Measurements from ENCODE around the gene LTBP1.

DNA sequence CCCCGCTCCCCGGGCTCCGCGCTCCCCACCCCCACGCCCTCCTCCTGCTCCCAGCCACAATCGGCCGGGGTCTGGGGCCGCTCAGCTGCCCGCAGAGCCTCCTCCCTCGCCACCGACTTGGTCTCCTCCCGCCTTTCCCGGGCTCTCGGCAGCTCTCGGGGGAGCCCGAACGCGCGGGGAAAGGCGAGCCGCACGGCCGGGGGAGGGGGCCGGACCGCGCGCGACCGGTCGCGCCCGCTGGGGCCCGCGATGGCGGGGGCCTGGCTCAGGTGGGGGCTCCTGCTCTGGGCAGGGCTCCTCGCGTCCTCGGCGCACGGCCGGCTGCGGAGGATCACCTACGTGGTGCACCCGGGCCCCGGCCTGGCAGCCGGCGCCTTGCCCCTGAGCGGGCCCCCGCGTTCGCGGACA lies 327 bp downstream of the LTBP1 start:
- TF ChIP-seq, protein P1, sequence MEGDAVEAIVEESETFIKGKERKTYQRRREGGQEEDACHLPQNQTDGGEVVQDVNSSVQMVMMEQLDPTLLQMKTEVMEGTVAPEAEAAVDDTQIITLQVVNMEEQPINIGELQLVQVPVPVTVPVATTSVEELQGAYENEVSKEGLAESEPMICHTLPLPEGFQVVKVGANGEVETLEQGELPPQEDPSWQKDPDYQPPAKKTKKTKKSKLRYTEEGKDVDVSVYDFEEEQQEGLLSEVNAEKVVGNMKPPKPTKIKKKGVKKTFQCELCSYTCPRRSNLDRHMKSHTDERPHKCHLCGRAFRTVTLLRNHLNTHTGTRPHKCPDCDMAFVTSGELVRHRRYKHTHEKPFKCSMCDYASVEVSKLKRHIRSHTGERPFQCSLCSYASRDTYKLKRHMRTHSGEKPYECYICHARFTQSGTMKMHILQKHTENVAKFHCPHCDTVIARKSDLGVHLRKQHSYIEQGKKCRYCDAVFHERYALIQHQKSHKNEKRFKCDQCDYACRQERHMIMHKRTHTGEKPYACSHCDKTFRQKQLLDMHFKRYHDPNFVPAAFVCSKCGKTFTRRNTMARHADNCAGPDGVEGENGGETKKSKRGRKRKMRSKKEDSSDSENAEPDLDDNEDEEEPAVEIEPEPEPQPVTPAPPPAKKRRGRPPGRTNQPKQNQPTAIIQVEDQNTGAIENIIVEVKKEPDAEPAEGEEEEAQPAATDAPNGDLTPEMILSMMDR (IDR thresholded peaks at IDR 0.05) = no peak
- TF ChIP-seq POLR2A (IDR thresholded peaks at IDR 0.05) = no peak
